Activated CD8-positive, alpha-beta memory T cell treated with anti-CD3 and anti-CD28 coated beads for 36 hours (primary cell): ENCODE results near the gene CPSF7. TPM values are rescaled to one million over a fixed set of nuclear protein-coding genes. Genes with fewer than 3 reads are reported as not detected.

Experiments used
- CTCF ChIA-PET: fragments of 350-600 bp; sonication (Branson Sonifier 250); formaldehyde crosslinking; loops from one replicate; lab custom pipeline; 2021; ENCODE audit warnings: antibody characterized with exemption; lab: Charles Lee
- POLR2A ChIA-PET: fragments of 350-600 bp; sonication (Branson Sonifier 250); formaldehyde crosslinking; loops from one replicate; lab custom pipeline; 2021; ENCODE audit warnings: antibody characterized with exemption; lab: Charles Lee
- total RNA-seq, 2 experiments: library from RNA; stranded (reverse); gene quantifications; one replicate each; pipeline ENCODE4 v1.2.3, GENCODE V29; 2021

Gene CPSF7
- total RNA-seq, 2 experiments from 2014 or later: 112 to 125 TPM

DNA sequence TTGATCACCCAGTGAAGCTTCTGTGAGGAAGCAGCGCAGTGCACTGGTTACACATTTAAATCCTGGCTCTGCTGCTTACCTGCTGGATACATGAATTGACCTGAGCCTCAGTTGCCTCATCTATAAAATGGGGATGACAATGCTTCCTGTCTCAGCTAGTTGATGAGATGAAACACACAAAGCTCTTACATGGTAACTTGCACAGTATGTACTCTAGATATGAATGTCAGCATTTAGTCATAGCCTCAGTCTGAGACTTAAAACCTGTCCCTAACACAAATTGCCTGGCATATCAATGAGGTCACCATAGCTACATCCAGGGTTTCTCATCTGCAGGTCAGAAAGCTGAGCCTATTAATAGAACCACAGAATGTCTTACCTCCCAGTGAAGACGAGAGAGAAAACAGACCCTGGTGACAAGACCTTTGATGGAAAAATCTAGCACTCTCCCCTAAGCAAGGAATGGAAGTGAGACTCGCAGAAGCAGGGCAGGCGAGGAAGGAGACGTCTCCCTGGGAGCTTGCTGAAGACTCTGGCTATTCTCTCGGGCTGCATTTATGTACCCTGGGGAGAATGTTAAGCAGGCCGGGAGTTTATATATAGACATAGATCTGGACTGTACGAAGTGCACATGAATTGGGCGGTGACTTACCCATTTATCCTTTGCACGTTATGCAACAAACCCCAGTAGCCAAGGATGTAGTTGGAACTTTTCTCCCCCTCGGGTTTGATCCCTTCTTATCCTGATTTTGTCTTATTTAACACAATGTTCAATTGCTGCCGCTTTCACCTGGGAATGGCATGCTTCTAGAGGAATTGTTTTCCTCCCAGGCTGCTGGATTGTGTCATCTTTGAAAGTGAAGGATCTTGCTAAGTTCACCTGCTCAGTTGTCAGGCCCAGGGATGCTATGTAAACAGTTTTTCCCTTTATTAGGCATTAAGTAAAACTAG lies 18.1 kb upstream of the CPSF7 start:
- ChIA-PET CTCF (interaction anchor here (0.6 to 6.1 kb wide), 9 partner anchors 9 to 978 kb away, joined by 3 to 43 read pairs (median 5); partner anchors contain the start of gene LRRC10B), POLR2A (interaction anchor here (1.2 kb wide), 1 partner anchor 18 kb away, joined by 3 read pairs; the partner anchor contains the start of genes CPSF7 and SDHAF2)

- POLR2A ChIA-PET: interaction anchor here (1.2 kb wide), 1 partner anchor 16 kb away, joined by 3 read pairs; the partner anchor contains the start of genes CPSF7 and SDHAF2
- CTCF ChIA-PET: interaction anchor here (0.9 to 6.1 kb wide), 13 partner anchors 11 to 192 kb away, joined by 3 to 43 read pairs (median 7); partner anchors contain the start of genes CPSF7, LRRC10B and SDHAF2
These were observed 16.5 kb upstream of the CPSF7 start for GRCh38 chr11:61446211-61446651.

DNA sequence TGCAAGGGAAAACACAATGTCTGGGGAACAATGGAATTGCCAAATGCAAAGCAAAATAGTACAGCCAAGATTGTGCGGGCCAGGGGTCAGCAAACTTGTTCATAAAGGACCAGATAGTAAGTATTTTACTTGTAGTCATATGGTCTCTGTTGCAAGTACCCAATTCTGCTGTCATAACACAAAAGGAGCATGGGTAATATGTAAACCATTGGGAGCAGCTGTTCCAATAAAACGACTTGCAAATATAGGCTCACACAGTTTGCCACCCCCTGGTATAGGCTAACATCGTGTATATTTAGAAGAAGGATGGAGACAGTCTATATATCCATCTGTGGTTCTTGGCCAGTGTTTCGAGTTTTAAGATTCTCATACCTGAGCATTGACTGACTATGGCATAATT lies 15.7 kb upstream of the CPSF7 start:
- ChIA-PET POLR2A (no interaction called here), CTCF (interaction anchor here (0.9 to 6.1 kb wide), 11 partner anchors 10 to 193 kb away, joined by 3 to 43 read pairs (median 7); partner anchors contain the start of genes CPSF7, LRRC10B and SDHAF2)

- ChIA-PET POLR2A (no interaction called here), CTCF (no interaction called here)
These were observed 12.8 kb upstream of the CPSF7 start for GRCh38 chr11:61442616-61443015.

- POLR2A ChIA-PET: interaction anchor here (0.6 kb wide), 1 partner anchor 290 kb away, joined by 3 read pairs; no protein-coding TSS in a partner anchor
- CTCF ChIA-PET: interaction anchor here (1.6 kb wide), 1 partner anchor 35 kb away, joined by 3 read pairs; no protein-coding TSS in a partner anchor
These were observed 9.8 kb upstream of the CPSF7 start for GRCh38 chr11:61439615-61440014.

- CTCF ChIA-PET: no interaction called here
- POLR2A ChIA-PET: no interaction called here
These were observed 7.7 kb upstream of the CPSF7 start for GRCh38 chr11:61437496-61437895.

DNA sequence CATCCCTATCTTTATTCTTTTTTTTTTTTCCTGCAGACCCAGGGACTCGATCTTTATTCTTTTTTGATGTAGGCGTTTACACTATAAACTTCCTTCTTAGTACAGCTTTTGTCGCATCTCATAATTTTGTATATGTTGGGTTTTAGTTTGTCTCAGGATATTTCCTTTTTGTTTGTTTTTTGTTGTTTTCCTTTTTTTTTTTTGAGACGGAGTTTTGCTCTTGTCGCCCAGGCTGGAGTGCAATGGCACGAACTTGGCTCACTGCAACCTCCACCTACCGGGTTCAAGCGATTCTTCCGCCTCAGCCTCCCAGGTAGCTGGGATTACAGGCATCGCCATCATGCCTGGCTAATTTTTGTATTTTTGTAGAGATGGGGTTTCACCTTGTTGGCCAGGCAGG lies 1.1 kb upstream of the CPSF7 start:
- POLR2A ChIA-PET: interaction anchor here (2.6 kb wide), 1 partner anchor 69 kb away, joined by 10 read pairs; the partner anchor contains the start of genes CYB561A3 and TMEM138

GRCh38 chr11:61429346-61429690 lies 457 bp downstream of the CPSF7 start:
- CTCF ChIA-PET: interaction anchor here (0.7 to 2.5 kb wide), 9 partner anchors 11 to 93 kb away, joined by 3 to 12 read pairs (median 3); no protein-coding TSS in a partner anchor
- POLR2A ChIA-PET: interaction anchor here (0.6 to 2.6 kb wide), 7 partner anchors 18 to 455 kb away, joined by 3 to 10 read pairs (median 4); partner anchors contain the start of genes CYB561A3, DDB1, TKFC and TMEM138

More for the DNA sequence above, 1.1 kb upstream of the CPSF7 start:
- CTCF ChIA-PET: interaction anchor here (2.5 kb wide), 1 partner anchor 16 kb away, joined by 12 read pairs; no protein-coding TSS in a partner anchor

- ChIA-PET POLR2A (no interaction called here), CTCF (interaction anchor here (1.3 to 1.8 kb wide), 2 partner anchors 10 to 20 kb away, joined by 7 read pairs; no protein-coding TSS in a partner anchor)
These were observed 4.2 kb downstream of the CPSF7 start for GRCh38 chr11:61425367-61426131.

DNA sequence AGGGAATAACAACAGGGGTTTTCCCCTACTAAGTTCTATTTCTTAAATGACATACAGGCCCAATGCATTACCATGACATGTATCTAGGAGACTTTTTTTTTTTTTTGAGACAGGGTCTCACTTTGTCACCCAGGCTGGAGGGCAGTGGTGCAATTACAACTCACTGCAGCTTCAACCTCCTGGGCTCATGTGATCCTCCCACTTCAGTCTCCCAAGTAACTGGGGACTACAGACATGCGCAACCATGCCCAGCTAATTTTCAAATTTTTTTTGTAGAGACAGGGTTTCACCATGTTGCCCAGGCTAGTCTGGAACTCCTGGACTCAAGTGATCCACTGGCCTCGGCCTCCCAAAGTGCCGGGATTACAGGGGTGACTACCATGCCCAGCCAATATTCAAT lies 7.5 kb downstream of the CPSF7 start:
- CTCF ChIA-PET: interaction anchor here (0.7 kb wide), 1 partner anchor 228 kb away, joined by 3 read pairs; no protein-coding TSS in a partner anchor
- POLR2A ChIA-PET: interaction anchor here (0.6 to 0.7 kb wide), 2 partner anchors 57 to 112 kb away, joined by 5 to 8 read pairs; no protein-coding TSS in a partner anchor

GRCh38 chr11:61418136-61418535 lies 11.6 kb downstream of the CPSF7 start:
- CTCF ChIA-PET: interaction anchor here (1.1 kb wide), 1 partner anchor 11 kb away, joined by 3 read pairs; the partner anchor contains the start of genes CPSF7 and SDHAF2
- POLR2A ChIA-PET: interaction anchor here (0.6 kb wide), 1 partner anchor 471 kb away, joined by 3 read pairs; no protein-coding TSS in a partner anchor

GRCh38 chr11:61417670-61418069 lies 12.1 kb downstream of the CPSF7 start:
- CTCF ChIA-PET: interaction anchor here (1.1 kb wide), 2 partner anchors 12 to 82 kb away, joined by 3 read pairs; partner anchors contain the start of genes CPSF7 and SDHAF2
- POLR2A ChIA-PET: no interaction called here

GRCh38 chr11:61416941-61417340 lies 12.8 kb downstream of the CPSF7 start:
- ChIA-PET POLR2A (no interaction called here), CTCF (interaction anchor here (1.1 kb wide), 1 partner anchor 81 kb away, joined by 3 read pairs; no protein-coding TSS in a partner anchor)

- ChIA-PET CTCF (no interaction called here), POLR2A (no interaction called here)
These were observed 14.4 kb downstream of the CPSF7 start for GRCh38 chr11:61415381-61415780.

DNA sequence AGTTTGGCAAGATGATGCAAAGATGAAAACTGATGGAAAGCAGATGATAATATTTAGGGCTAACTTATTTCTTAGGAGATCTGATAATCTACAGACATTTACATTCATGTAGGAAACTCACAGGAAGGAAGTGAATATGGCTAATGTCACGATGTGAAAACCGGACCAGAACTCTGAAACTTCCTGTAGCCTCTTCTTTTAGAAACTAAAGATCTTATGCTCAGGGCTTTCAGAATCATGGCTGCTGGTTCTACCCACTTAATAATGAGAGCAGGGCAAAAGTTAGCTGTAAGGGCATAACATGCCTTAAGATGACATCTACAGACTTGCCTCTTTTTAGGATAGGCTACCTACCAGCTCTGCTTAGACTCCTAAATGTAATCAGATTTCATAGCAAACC lies 15.2 kb downstream of the CPSF7 start:
- ChIA-PET POLR2A (no interaction called here), CTCF (interaction anchor here (1.1 kb wide), 1 partner anchor 21 kb away, joined by 3 read pairs; no protein-coding TSS in a partner anchor)

DNA sequence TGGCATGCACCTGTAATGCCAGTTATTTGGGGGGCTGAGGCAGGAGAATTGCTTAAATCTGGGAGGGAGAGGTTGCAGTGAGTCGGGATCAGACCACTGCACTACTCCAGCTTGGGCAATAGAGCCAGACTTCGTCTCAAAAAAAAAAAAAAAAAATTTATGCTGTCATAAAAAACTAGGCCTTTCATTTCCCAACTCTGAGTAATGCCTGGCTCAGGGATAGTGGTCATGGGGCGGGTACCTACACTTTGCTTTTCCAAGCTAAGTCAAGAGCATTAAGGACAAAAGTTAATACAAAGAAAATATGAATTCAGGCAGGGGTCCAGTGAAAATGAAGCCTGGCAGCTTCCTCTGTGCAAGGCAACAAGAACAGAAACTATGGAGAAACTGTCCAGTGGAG lies 16.3 kb downstream of the CPSF7 start:
- POLR2A ChIA-PET: no interaction called here
- CTCF ChIA-PET: interaction anchor here (0.7 to 1.9 kb wide), 3 partner anchors 11 to 900 kb away, joined by 3 to 4 read pairs (median 3); no protein-coding TSS in a partner anchor

DNA sequence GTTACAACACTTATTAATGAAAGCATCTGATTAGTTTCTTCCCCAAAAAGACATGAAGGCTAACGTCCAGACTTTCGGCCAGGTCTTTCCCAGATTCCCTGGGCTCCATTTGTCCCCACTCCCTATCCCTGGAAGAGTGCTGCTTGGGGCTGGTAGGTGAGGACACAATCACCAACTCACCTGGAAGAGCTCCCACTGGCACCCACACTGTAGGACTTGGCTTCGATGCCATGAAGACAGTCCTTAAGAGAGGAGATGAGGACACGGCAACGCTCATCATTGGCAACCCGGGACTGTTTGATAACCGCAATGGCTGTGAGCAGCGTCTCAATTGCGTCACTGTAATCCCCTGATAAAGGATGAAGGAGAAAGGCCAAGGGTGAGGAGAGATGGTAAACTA lies 18.2 kb downstream of the CPSF7 start:
- CTCF ChIA-PET: no interaction called here
- POLR2A ChIA-PET: interaction anchor here (1.3 kb wide), 1 partner anchor 18 kb away, joined by 3 read pairs; the partner anchor contains the start of genes CPSF7 and SDHAF2
